ENCODE results near the gene OVOL1. TPM values are rescaled to one million over a fixed set of nuclear protein-coding genes. Genes with fewer than 3 reads are reported as not detected.
A peak's percentile ranks its signal among the peaks of the same experiment; 100 is the strongest.

The OVOL1 gene
- total and polyA plus RNA-seq, 2 of the 13 experiments (the other 11 are each of a cell fraction or from before 2014, with no cell fraction given), result 0.01 TPM; not detected in 1

DNA sequence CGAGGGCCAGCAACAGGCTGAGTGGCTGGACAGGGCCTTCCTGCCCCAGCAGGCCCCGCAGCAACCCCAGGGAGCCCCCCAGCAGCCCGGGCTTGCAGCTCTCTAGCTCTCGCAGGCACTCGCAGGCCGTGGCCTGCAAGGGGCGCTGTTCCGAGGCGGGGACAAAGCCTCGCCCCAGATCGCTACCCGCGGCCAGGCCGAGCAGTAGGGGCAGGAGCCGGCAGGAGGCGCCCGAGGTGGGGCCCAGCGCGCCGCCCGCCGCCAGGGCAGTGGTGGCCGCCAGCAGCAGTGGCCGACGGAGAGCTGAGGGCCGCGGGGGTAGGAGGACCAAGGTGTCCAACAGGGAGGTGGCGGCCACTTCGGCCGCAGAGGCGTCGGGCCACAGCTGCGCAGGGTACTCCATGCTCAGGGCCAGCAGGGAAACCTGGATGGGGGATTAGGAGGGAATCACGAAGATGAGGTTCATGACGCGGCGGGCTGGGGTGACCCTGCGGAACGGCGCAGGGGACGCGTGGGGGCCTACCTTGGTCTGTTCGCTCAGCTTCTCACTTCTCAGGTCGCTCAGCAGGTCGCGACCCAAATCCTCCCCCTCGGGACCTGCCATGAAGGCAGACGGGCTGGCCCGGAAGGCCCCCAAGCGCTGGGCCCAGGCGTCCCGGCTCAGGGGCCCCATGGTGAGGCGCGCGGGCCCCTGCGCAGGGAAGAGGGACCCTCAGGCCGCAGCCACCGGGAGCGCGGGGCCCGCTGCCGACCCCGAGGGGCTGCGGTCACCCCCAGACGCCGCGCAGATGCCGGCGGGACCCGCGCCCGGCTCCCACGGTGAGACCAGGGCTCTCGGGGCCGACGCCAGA, 6.7 kb upstream of the OVOL1 start (continued):
- TF ChIP-seq, protein P1, sequence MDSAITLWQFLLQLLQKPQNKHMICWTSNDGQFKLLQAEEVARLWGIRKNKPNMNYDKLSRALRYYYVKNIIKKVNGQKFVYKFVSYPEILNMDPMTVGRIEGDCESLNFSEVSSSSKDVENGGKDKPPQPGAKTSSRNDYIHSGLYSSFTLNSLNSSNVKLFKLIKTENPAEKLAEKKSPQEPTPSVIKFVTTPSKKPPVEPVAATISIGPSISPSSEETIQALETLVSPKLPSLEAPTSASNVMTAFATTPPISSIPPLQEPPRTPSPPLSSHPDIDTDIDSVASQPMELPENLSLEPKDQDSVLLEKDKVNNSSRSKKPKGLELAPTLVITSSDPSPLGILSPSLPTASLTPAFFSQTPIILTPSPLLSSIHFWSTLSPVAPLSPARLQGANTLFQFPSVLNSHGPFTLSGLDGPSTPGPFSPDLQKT (CRISPR knock-in tag; IDR thresholded peaks at IDR 0.05; ENCODE audit: borderline replicate concordance), result no peak
- no peak for TF ChIP-seq TP53 (CRISPR knock-in tag; conservative IDR thresholded peaks at IDR 0.05)
- TF ChIP-seq CHD2 (IDR thresholded peaks at IDR 0.05; ENCODE audit: low read depth, low read length), result no peak
- TF ChIP-seq FOXA3 (CRISPR knock-in tag; IDR thresholded peaks at IDR 0.05), result no peak
- TF ChIP-seq ZNF225 (CRISPR knock-in tag; IDR thresholded peaks at IDR 0.05), result no peak
- TF ChIP-seq SYNCRIP (IDR thresholded peaks at IDR 0.05; ENCODE audit: insufficient read depth, low read depth, low read length), result no peak
- no peak for TF ChIP-seq CBFB (CRISPR knock-in tag; IDR thresholded peaks at IDR 0.05)
- TF ChIP-seq, protein P2, sequence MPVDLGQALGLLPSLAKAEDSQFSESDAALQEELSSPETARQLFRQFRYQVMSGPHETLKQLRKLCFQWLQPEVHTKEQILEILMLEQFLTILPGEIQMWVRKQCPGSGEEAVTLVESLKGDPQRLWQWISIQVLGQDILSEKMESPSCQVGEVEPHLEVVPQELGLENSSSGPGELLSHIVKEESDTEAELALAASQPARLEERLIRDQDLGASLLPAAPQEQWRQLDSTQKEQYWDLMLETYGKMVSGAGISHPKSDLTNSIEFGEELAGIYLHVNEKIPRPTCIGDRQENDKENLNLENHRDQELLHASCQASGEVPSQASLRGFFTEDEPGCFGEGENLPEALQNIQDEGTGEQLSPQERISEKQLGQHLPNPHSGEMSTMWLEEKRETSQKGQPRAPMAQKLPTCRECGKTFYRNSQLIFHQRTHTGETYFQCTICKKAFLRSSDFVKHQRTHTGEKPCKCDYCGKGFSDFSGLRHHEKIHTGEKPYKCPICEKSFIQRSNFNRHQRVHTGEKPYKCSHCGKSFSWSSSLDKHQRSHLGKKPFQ (CRISPR knock-in tag; IDR thresholded peaks at IDR 0.05; ENCODE audit: insufficient replicate concordance), result no peak
- TF ChIP-seq ZNF703 (CRISPR knock-in tag; IDR thresholded peaks at IDR 0.05; ENCODE audit: borderline replicate concordance), result no peak
- peak; percentile 36 for TF ChIP-seq CBX1 (IDR thresholded peaks at IDR 0.05; ENCODE audit: low read depth)
- no peak for TF ChIP-seq ZNF709 (CRISPR knock-in tag; IDR thresholded peaks at IDR 0.05)
- TF ChIP-seq, protein P3, sequence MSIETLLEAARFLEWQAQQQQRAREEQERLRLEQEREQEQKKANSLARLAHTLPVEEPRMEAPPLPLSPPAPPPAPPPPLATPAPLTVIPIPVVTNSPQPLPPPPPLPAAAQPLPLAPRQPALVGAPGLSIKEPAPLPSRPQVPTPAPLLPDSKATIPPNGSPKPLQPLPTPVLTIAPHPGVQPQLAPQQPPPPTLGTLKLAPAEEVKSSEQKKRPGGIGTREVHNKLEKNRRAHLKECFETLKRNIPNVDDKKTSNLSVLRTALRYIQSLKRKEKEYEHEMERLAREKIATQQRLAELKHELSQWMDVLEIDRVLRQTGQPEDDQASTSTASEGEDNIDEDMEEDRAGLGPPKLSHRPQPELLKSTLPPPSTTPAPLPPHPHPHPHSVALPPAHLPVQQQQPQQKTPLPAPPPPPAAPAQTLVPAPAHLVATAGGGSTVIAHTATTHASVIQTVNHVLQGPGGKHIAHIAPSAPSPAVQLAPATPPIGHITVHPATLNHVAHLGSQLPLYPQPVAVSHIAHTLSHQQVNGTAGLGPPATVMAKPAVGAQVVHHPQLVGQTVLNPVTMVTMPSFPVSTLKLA (IDR thresholded peaks at IDR 0.05), result no peak
- no peak for TF ChIP-seq ZNF737 (CRISPR knock-in tag; IDR thresholded peaks at IDR 0.05; ENCODE audit: borderline replicate concordance)
- no peak for TF ChIP-seq ZFP82 (CRISPR knock-in tag; IDR thresholded peaks at IDR 0.05; ENCODE audit: borderline replicate concordance)
- no peak for TF ChIP-seq MLLT10 (CRISPR knock-in tag; IDR thresholded peaks at IDR 0.05)
- TF ChIP-seq, protein P4, sequence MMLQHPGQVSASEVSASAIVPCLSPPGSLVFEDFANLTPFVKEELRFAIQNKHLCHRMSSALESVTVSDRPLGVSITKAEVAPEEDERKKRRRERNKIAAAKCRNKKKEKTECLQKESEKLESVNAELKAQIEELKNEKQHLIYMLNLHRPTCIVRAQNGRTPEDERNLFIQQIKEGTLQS (CRISPR knock-in tag; IDR thresholded peaks at IDR 0.05), result 0 out of 2 replicates have a peak, but pooled peaks have one; percentile 32
- no peak for TF ChIP-seq ZNF24 (IDR thresholded peaks at IDR 0.05)
- peak; percentile 29; the same call in 1 of the 2 replicates for TF ChIP-seq ELF1 (CRISPR knock-in tag; IDR thresholded peaks at IDR 0.05)
- TF ChIP-seq SP4 (CRISPR knock-in tag; IDR thresholded peaks at IDR 0.05), result 0 out of 2 replicates have a peak, but pooled peaks have one; percentile 65
- no peak for TF ChIP-seq NRL (CRISPR knock-in tag; IDR thresholded peaks at IDR 0.05; ENCODE audit: borderline replicate concordance)
- TF ChIP-seq ZNF761 (CRISPR knock-in tag; conservative IDR thresholded peaks at IDR 0.05), result no peak
- TF ChIP-seq CHD4 (IDR thresholded peaks at IDR 0.05; ENCODE audit: borderline replicate concordance, low read length), result no peak
- TF ChIP-seq MIER3 (CRISPR knock-in tag; IDR thresholded peaks at IDR 0.05; ENCODE audit: borderline replicate concordance), result no peak
- TF ChIP-seq ZNF205 (CRISPR knock-in tag; IDR thresholded peaks at IDR 0.05), result 0 out of 2 replicates have a peak, but pooled peaks have one; percentile 46
- TF ChIP-seq, protein P5, sequence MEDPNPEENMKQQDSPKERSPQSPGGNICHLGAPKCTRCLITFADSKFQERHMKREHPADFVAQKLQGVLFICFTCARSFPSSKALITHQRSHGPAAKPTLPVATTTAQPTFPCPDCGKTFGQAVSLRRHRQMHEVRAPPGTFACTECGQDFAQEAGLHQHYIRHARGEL (CRISPR knock-in tag; IDR thresholded peaks at IDR 0.05), result no peak
- 0 out of 2 replicates have a peak, but pooled peaks have one; percentile 33 for TF ChIP-seq ZNF547 (CRISPR knock-in tag; IDR thresholded peaks at IDR 0.05)
- TF ChIP-seq SUZ12 (IDR thresholded peaks at IDR 0.05; ENCODE audit: low read depth, low read length), result no peak

Data from HepG2 (cell line).